HG03571 (cell line): ENCODE measurements around the gene SLC22A23.

ENCODE experiments used
- ATAC-seq: cut with Tn5 transposase; IDR thresholded peaks from one replicate; pipeline ENCODE4 v1.9.1; 2021; ENCODE audit not compliant: unreplicated experiment

The SLC22A23 gene

DNA sequence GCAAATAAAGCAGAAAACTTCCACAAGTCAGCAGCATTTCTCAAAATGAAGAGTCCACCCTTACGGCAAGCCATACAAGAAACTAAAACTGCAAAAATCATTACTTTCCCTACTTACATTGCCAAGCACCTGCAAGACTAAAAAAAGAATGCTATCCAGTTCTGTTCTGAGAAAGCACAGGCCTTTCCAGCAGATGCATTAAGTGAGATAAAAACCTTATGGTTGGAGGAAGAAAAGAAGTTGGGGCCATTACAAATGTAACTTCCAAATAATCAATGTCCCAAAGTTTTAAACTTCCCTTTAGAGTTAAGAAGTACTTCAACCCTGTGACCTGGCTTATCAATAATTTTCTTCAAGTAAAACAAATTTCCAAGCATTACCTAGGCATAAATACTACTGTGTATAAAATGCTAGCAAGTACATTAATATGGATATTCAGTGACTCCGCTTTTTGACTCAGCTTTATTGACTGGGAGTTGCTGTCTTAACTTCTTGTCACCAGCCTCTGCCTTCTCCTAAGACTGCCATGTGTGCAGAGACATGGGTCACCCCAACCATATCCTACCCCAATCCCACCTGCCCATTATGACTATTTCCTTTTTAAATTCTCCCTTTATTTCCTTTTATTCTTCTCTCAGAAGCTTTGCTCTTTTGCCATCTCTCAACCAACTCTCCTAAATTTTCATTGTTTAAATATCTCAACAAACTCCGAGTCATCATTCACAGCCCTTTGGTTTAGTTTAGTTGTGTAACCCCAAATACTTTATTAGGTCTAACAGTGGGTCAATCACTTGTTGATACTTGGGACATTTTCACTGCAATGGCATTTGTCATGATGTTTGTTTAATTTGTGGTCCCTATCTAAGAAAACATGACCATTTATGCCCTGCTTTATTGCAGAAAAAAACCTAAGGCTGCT lies 49.7 kb downstream of the SLC22A23 start:
- ATAC-seq, result no peak

DNA sequence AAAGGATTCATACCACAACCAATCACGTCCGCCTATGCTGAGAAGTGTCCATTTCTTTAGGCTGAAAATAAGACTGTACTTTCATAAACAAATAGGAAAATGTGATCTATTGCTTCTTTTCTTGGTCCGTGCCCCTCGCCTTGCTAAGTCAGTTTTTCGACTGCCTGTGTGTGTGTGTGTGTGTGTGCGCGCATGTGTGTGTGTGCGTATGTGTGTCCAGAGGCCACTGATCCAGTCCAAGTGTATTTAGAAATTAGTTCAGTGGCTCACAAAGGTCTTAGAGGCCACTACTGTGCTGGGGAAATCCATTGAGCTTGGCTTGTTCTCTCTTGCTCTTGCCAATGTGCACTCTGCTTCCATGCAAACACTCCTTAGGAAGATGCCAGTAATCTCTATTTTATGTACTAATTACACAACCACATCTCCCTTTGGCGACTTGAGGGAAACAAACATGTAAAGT lies 50.5 kb downstream of the SLC22A23 start:
- ATAC-seq, result no peak

DNA sequence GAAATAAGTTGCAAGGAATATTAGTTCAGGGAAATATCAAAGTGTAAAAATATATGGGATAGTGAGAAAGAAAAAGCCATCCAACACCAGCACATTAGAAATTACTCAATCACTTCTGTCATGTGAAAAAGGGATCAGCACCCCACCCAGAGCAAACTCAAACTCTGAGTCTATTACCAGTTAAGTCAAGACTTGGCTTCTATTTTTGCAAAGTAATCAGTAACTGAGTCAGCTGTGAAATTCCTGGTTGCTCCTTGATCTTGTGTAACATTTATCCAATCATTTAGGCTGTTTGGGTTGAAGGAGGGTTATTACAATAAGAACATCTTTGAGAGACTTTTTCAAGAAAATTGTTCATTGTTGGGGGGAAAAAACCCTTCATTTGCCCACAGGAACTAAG lies 51.2 kb downstream of the SLC22A23 start:
- no peak for ATAC-seq

DNA sequence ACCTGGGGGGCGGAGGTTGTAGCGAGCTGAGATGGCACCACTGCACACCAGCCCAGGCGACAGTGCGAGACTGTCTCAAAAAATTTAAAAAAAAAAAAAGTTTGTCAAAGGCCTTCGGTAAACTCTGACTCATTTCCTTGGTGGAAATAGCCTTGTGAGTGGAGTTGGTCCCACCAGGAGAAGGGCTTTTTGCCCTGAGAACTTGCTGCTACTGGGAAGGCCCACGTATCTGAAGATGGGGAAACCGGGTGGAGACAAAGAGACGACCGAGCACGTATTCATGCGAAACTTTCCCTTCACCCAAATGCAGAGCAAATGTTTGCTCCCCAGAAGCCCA lies 51.7 kb downstream of the SLC22A23 start:
- ATAC-seq, result no peak

DNA sequence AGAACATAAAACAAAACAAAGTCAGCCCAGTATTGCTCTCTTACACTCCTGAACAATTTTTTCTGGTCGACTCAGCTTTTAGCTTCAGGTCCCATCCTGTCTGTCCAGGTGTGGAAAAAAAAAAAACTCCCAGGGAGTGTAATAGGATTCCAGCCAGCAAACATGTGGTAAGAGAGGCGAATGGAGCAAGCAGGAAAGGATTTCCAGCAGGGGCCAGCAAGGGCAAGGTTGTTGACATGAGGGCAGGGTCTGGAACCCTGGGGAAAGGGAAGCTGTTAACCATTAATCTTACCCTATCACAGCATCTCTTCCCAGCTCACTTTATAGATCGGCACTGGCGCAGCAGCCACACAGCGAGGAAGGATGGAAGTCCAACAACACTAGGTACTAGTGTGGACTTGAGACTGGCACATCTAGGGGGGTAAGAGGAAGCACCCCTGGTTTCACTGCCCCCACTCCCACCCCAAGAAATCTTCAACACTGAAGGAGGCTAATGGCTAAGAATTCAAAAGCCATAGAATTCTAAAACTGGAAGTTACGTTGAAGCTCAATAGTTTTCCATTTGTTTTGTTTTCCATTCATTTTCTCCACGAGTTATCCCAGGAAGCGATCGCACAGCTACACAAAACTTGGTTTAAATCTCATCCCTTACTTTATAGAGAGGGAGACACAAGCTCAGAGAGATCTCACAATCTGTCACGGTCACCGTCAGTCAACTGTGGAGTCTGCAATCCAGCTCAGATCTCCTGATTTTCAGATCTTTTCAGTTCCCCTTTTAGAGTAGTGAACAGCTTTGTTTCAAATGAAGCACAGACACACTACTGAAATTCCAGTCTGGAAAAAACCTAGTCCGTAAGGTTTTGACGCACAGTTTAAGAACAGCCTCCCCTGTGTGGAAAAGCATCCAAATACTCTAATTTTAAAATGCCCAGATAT lies 53.3 kb downstream of the SLC22A23 start:
- no peak for ATAC-seq

DNA sequence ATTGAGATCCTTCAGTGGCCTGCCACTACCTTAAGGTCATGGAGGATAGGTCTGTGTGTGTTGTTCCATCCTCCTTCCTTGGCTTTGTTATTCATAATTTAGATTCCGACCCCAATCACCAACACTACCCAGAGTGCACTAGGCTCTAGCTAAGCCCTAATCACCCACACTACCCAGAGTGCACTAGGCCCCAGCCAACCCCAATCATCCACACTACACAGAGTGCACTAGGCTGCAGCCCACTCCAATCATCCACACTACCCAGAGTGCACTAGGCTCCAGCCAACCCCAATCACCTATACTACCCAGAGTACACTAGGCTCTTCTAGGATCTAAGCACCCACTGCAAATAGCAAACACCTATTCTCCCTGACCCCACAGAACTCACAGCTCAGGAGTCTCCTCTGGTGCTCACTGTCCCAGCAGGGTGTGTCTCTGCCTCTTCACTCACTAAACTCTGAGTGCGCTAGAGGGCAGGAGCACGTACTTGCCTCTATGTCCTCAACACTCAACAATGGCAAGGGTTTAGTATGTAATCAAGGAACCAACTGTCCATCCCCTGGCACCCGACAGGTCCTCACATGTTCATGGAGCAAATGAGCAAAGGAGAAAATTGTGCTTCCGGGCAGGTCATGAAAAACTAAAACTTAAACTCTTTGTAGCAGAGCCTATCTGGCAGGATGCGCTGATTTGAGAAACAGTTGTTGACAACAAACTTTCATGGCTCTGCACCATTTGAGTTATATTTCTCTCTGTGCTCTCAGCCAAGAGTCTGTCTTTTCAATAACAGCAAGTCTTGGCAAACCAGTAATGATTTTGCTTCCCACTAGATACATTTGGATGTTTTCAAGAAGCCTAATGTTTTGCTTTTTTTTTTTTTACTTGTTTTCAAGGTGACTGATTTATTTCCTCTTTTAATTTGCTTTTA lies 54.3 kb downstream of the SLC22A23 start:
- no peak for ATAC-seq

DNA sequence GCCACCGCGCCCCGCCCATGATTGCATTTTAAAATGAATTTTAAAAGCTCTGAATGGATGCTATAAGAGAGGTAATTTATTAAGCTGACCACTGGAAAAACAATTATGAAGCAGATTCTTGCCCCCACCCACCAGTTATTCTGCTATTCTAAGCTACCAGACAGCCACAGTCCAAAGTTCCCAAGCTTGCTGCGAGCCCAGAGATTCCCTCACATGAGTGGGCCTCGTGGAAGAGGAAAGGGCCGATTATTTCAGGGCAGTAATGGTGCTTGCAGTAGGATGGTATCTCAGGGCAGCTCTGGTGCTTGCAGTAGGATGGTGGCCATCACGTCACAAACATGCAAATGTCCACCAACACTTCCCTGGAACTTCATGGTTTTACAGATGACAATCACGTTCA lies 56.7 kb downstream of the SLC22A23 start:
- ATAC-seq, result no peak

DNA sequence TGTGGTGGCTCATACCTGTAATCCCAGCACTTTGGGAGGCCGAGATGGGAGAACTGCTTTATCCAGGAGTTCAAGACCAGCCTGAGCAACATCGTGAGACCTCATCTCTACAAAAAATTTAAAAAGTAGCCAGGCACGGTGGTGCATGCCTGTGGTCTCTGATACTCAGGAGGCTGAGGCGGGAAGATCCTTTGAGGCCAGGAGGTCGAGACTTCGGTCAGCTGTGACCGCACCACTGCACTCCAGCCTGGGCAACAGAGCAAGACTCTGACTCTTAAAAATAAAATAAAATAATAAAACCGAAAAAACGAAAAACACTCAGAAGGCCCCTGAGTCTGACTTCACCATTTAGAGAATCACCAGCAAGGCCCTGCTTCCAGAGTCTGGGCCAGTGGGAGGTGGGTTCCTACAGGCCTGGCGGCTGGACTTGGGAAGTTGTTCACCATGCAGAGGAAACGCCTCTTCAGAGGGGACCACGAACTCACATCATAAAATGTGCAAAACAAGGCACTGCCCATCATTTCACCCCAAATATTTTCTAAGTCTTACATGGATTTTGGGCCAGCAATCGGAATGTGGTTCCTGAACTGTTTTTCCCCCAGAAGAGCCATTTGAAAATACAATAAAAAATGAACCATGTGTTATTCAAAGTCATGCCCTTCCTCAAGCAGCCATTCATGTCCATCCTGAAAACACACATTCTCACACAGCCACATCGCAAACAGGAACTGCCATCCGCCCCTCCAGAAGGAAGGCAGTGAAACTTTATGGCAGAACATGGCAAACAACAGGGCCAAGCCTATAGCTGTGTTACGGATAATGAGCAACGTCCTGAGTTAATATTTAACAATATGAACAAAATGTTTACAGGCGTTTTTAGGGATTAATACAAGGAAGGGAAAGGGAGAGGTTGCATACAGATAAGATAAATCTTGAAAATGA lies 57.8 kb downstream of the SLC22A23 start:
- ATAC-seq, result no peak

DNA sequence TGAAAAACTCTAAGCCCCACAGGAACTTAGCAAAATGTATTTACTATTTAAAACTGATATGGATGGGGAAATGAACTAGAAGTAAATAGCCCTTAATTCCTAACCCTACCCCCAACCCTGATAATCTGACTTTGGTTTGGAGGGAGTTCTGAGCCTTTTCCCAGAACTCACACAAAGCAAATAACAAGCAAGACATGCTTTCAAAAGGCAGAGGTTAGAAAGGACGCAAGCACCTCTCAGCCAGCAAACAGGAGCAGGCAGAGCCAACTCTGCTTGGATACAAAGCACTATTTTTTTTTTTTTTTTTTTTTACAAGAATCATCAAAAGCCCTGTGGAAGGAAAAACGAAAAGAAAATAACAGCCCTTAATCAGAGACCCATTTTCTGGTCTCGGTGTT lies 58.7 kb downstream of the SLC22A23 start:
- ATAC-seq, result no peak

DNA sequence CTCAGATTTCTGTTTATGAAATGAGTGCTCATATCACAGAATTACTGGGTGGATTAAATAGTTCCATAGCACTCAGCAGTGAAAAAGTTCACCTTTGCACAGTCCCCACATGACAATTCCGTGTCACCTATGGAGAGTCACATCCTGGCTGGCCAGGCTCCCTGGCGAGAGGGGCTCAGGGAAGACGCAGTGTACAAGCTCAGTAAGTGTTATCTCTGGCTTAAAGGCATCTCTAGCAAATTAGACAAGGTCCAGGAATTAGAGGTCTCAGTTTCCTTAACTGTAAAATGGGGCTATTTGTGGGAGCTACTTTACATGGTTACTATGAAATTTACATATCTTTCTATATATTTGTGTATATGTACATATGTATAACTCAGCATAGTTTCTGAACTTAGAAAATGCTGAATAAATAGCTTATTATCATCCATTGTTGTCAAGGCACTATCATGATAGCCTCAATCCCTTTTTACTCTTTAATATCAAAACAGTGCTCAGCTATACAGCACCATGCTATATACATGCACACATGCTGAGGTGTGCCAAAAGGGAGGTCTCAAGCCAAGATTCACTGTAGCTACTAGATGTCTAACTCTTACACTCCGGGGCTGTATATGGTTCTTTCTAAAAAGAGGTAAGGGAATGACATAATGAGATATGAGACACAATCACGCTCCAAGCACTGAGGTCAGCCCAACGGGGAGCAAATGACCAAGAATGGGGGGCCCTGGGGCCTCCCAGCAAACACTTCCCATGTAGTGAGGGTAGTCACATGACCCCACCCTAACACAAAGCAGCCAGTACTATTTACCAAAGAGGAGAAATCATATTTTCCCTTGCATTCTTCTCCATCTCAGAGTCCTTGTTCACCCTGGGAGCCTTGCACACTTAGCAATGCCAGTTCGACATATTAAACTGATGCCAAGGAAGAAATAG lies 59.4 kb downstream of the SLC22A23 start:
- ATAC-seq, result no peak

DNA sequence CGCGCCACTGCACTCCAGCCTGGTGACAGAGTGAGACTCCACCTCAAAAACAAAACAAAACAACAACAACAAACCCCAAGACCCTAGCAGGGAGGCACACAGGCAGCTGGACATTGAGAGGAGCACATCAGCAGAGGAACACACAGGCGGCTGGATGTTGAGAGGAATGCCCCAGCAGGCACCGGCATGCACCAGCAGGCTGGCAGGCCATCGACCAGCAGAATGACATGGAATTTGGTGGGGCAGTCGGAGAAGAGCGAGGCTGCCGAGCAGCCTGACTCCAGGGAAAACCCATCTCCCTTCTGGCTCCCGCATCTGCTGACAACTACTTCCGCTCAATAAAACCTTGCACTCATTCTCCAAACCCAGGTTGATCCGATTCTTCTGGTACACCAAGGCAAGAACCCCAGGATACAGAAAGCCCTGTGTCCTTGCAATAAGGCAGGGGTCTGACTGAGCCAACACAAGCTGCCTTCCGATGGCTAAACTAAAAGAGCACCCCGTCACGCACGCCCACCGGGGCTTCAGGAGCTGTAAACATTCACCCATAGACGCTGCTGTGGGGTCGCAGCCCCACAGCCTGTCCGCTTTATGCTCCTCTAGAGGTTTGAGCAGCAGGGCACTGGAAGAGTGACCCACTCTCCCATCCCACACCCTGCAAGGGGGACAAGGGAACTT lies 60.2 kb downstream of the SLC22A23 start:
- no peak for ATAC-seq

DNA sequence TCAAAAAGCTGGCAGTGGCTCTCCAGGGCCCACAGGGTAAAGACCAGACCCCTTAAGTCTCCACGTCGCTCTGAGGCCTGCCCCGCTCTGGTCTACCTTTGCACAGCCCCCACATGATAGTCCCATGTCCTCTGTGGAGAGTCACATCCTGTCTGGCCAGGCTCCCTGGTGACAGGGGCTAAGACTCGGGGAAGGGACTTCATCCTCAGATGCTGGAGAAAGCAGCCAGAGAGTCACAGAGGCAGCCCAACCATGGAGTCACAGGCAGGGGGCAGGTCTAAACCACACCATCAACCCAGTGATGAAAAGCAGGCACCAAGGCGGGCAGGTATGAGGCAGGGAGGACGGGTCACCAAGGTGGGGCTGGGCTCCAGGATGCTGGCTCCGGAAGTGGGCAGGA lies 62.2 kb downstream of the SLC22A23 start:
- ATAC-seq, result no peak

DNA sequence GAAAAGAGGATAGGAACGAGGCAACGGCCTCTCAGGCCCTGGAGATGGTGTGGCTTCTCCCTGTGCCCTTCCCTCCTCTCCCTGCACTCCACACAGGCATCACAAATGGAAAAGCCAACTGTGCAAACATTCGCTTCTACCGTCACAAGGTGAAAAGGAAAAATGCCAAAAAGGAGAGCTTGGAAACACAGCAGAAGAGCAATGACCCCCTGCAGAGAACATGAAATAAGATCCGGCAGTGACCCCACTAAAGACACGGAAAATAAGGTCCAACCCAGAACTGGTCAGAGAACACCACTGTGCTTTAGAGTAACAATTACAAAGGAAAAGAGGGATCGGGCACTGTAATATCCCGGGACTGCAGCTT lies 63.0 kb downstream of the SLC22A23 start:
- ATAC-seq, result no peak

DNA sequence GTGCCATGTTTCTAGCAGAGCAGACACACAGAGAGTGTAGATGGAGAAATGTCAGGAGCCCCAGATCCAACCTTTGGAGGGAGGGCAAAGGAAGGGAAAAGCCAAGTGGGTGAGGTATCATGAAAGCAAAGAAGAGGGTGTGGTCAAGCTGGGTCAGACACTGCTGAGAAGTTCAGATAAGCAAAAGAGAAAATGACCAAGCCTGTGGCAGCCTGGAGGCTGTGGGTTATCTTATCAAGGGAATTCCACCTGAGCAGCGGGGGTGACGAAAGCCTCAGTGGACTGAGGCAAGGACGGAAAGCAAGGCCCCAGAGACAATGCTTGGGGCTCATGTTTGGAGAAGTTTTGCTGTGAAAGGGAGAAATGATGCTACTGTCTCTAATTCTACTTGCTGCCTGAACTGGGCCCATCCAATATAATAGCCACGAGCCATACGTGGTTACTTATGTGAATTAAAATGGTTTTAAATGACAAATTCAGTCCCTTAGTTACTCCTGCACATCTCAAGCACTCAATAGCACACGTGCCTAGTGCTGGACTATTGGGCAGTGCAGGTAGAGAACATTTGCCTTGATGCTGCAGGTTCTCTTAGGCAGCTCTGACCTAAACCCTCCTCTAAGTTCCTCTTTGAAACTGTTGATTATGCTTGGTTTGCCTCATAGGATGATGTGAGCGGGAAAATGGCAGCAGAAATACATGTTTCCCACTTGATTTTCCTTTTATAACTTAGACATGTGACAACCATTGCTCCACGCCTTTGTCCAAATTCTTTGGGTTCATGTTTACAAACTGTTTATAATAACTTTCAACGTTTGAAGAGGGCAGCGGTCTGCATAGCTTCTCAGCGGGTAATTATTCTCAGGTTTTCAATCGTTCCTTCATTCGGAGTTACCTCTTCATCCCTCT lies 63.7 kb downstream of the SLC22A23 start:
- ATAC-seq, result no peak

DNA sequence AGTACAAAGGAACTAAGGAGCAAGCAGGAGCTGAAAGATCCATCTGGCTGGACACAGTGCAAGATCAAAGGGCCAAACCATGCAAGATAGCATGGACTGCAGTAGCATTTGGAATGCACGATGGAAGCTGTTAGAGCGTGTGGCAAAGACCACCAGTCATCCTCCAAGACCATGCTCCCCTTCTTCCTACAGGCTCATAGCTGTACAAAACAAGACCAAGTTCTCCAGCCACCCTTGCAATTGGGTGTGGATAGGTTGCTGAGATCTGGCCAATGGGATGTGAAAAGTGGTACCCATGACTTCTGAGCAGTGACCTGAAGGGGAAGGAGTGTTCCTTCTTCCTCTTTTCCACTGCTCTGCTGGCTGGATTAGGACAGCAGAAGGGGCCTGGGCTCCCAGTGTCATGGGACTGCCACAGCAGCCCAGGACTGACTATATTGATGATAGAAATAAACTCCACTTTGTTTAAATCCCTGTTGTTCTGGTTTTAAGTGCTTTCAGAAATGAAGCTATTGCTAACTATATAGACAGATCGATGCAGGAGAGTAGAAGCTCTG lies 64.9 kb downstream of the SLC22A23 start:
- ATAC-seq, result no peak

DNA sequence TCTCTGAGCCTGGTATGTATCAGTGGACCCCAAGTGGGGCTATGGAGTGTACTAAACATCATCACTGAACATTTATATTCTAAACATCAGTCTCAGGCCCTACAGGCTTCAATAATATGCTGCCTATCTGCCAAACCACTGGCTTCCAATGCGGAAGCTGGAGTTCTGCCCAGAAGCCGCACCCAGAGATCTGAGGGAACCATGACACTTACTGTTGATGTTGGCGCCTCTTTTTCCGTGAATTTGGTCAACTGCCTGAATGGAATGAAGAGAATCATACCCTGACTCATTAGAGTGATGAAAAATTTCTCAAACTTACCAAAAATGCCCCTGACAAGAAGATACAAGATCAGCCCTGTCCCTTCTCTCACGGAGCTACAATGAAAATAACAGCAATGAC lies 66.2 kb downstream of the SLC22A23 start:
- ATAC-seq, result no peak
